Effector memory CD4-positive, alpha-beta T cell (primary cell): Measurements from ENCODE around the gene PPP1R3G.
"Not testable (repeated sequence)": the region's sequence is repeated elsewhere in the genome, so short reads cannot be mapped to it uniquely, and the experiment has no call there.

Experiments used
- DNase-seq, 3 donors: peaks; one replicate each; pipeline ENCODE4 v3.0.0-alpha.2; 2020
- H3K27ac ChIP-seq: 2 replicates; pipeline ENCODE4 v1.7.0; 2013; ENCODE audit warnings: mild to moderate bottlenecking, low read length, moderate library complexity; ENCODE audit not compliant: insufficient read depth, poor library complexity, severe bottlenecking
- H3K27me3 ChIP-seq: replicated peaks from 2 replicates; pipeline ENCODE4 v1.7.0; 2013; ENCODE audit warnings: mild to moderate bottlenecking, low read length; ENCODE audit not compliant: insufficient read depth, control insufficient read depth, poor library complexity, severe bottlenecking
- H3K36me3 ChIP-seq: 2 replicates; pipeline ENCODE4 v1.7.0; 2013; ENCODE audit warnings: mild to moderate bottlenecking, low read length, moderate library complexity; ENCODE audit not compliant: control insufficient read depth, insufficient read depth
- H3K4me1 ChIP-seq: 2 replicates; pipeline ENCODE4 v1.7.0; 2013; ENCODE audit warnings: low read length, mild to moderate bottlenecking; ENCODE audit not compliant: control insufficient read depth, insufficient read depth, poor library complexity, severe bottlenecking
- H3K4me3 ChIP-seq: 2 replicates; pipeline ENCODE4 v1.7.0; 2013; ENCODE audit warnings: low read length, low read depth, mild to moderate bottlenecking; ENCODE audit not compliant: insufficient read depth, poor library complexity, severe bottlenecking
- H3K9me3 ChIP-seq: 2 replicates; pipeline ENCODE4 v1.7.0; 2013; ENCODE audit warnings: mild to moderate bottlenecking, low read length, moderate library complexity; ENCODE audit not compliant: control insufficient read depth

Gene PPP1R3G

GRCh38 chr6:5053864-5054244, 31.3 kb upstream of the PPP1R3G start:
- DNase-seq = no peak
- Histone ChIP-seq H3K4me3 (no peak overlapping the region), H3K27me3 (no peaks in the 10 kb centered on the region), H3K36me3 (no peaks in the 10 kb centered on the region), H3K4me1 (no peaks in the 10 kb centered on the region), H3K27ac (no peak overlapping the region), H3K9me3 (peaks cover 5% of the 10 kb centered on the region)

GRCh38 chr6:5054245-5054873, 30.8 kb upstream of the PPP1R3G start:
- no peaks in the 10 kb centered on the region for H3K36me3 ChIP-seq
- no peak for DNase-seq
- H3K4me3 ChIP-seq = no peak overlapping the region
- peaks cover 5% of the 10 kb centered on the region for H3K9me3 ChIP-seq
- H3K27ac ChIP-seq = no peak overlapping the region
- H3K27me3 ChIP-seq = no peaks in the 10 kb centered on the region
- H3K4me1 ChIP-seq = no peaks in the 10 kb centered on the region

- DNase-seq = no peak
- H3K36me3 ChIP-seq = no peaks in the 10 kb centered on the region
- H3K4me1 ChIP-seq = no peaks in the 10 kb centered on the region
- H3K9me3 ChIP-seq = peaks cover 5% of the 10 kb centered on the region
- H3K27me3 ChIP-seq = no peaks in the 10 kb centered on the region
- H3K4me3 ChIP-seq = no peak overlapping the region
- H3K27ac ChIP-seq = no peak overlapping the region
These were observed 30.0 kb upstream of the PPP1R3G start for GRCh38 chr6:5055118-5055517.

- no peaks in the 10 kb centered on the region for H3K27me3 ChIP-seq
- H3K4me3 ChIP-seq = no peak overlapping the region
- no peak for DNase-seq
- H3K4me1 ChIP-seq = no peaks in the 10 kb centered on the region
- H3K9me3 ChIP-seq = no peaks in the 10 kb centered on the region
- no peak overlapping the region for H3K27ac ChIP-seq
- H3K36me3 ChIP-seq = no peaks in the 10 kb centered on the region
These were observed 26.9 kb upstream of the PPP1R3G start for GRCh38 chr6:5058254-5058653.

GRCh38 chr6:5059036-5059896, 25.9 kb upstream of the PPP1R3G start:
- no peaks in the 10 kb centered on the region for H3K36me3 ChIP-seq
- H3K4me3 ChIP-seq = no peak overlapping the region
- DNase-seq = no peak
- H3K27ac ChIP-seq = no peak overlapping the region
- no peaks in the 10 kb centered on the region for H3K27me3 ChIP-seq
- no peaks in the 10 kb centered on the region for H3K9me3 ChIP-seq
- no peaks in the 10 kb centered on the region for H3K4me1 ChIP-seq

GRCh38 chr6:5060439-5060838, 24.7 kb upstream of the PPP1R3G start:
- H3K4me1 ChIP-seq, H3K36me3 ChIP-seq, H3K27me3 ChIP-seq, H3K27ac ChIP-seq, H3K4me3 ChIP-seq, H3K9me3 ChIP-seq, DNase-seq: not testable (repeated sequence)

- Histone ChIP-seq H3K27ac (no peak overlapping the region), H3K27me3 (no peaks in the 10 kb centered on the region), H3K9me3 (no peaks in the 10 kb centered on the region), H3K4me3 (no peak overlapping the region), H3K36me3 (no peaks in the 10 kb centered on the region), H3K4me1 (no peaks in the 10 kb centered on the region)
- DNase-seq = no peak
These were observed 24.0 kb upstream of the PPP1R3G start for GRCh38 chr6:5061152-5061551.

GRCh38 chr6:5063617-5064016, 21.5 kb upstream of the PPP1R3G start:
- Histone ChIP-seq H3K36me3 (no peaks in the 10 kb centered on the region), H3K4me1 (no peaks in the 10 kb centered on the region), H3K4me3 (no peak overlapping the region), H3K27ac (no peak overlapping the region), H3K27me3 (no peaks in the 10 kb centered on the region), H3K9me3 (no peaks in the 10 kb centered on the region)
- no peak for DNase-seq

GRCh38 chr6:5066456-5067093, 18.6 kb upstream of the PPP1R3G start:
- H3K36me3 ChIP-seq = no peaks in the 10 kb centered on the region
- H3K27ac ChIP-seq = no peak overlapping the region
- H3K4me1 ChIP-seq = no peaks in the 10 kb centered on the region
- no peak overlapping the region for H3K4me3 ChIP-seq
- H3K27me3 ChIP-seq = no peaks in the 10 kb centered on the region
- no peaks in the 10 kb centered on the region for H3K9me3 ChIP-seq
- no peak for DNase-seq

- Histone ChIP-seq H3K27me3 (no peaks in the 10 kb centered on the region), H3K27ac (no peak overlapping the region), H3K36me3 (no peaks in the 10 kb centered on the region), H3K4me3 (no peak overlapping the region), H3K9me3 (no peaks in the 10 kb centered on the region), H3K4me1 (no peaks in the 10 kb centered on the region)
- no peak for DNase-seq
These were observed 17.8 kb upstream of the PPP1R3G start for GRCh38 chr6:5067305-5067704.
